Endothelial cell (in vitro differentiated cells): ENCODE measurements around the gene WIPF1. TPM values are rescaled to one million over a fixed set of nuclear protein-coding genes. Genes with fewer than 3 reads are reported as not detected.

Experiments used
- DNase-seq: peaks from one replicate; pipeline ENCODE4 v3.0.0; 2021; ENCODE audit warnings: low spot score
- H3K27ac Mint-ChIP-seq: one replicate; pipeline ENCODE4 v1.8.0; 2021; ENCODE audit warnings: mixed read lengths, inconsistent platforms; ENCODE audit not compliant: unreplicated experiment
- H3K27me3 Mint-ChIP-seq: one replicate; pipeline ENCODE4 v1.8.0; 2021; ENCODE audit warnings: mild to moderate bottlenecking, moderate library complexity, mixed read lengths, inconsistent platforms; ENCODE audit not compliant: unreplicated experiment
- H3K36me3 Mint-ChIP-seq: one replicate; pipeline ENCODE4 v1.8.0; 2021; ENCODE audit warnings: mild to moderate bottlenecking, low read depth, mixed read lengths, inconsistent platforms; ENCODE audit not compliant: unreplicated experiment
- H3K4me1 Mint-ChIP-seq: one replicate; pipeline ENCODE4 v1.8.0; 2021; ENCODE audit warnings: mild to moderate bottlenecking, mixed read lengths, inconsistent platforms; ENCODE audit not compliant: unreplicated experiment
- H3K4me3 Mint-ChIP-seq: one replicate; pipeline ENCODE4 v1.8.0; 2021; ENCODE audit warnings: mild to moderate bottlenecking, mixed read lengths, inconsistent platforms; ENCODE audit not compliant: unreplicated experiment
- H3K9me3 Mint-ChIP-seq: one replicate; pipeline ENCODE4 v1.8.0; 2021; ENCODE audit warnings: mixed read lengths, inconsistent platforms; ENCODE audit not compliant: unreplicated experiment
- CTCF ChIP-seq: fragments of 200-600 bp; sonication (generic); IDR thresholded peaks from one replicate; pipeline ENCODE4 v1.5.0; 2021; ENCODE audit warnings: antibody characterized with exemption; ENCODE audit not compliant: unreplicated experiment
- total RNA-seq: library from RNA; stranded (reverse); fragmentation: NEBNext Ultra II Directional; extraction: Animal tissue kit (Norgen Biotek cat#: 25700); gene quantifications from one replicate; pipeline ENCODE4 v1.2.1, GENCODE V29; 2021; ENCODE audit not compliant: unreplicated experiment

WIPF1 gene
- total RNA-seq, 1 donor from 2014 or later = 62.8 TPM

DNA sequence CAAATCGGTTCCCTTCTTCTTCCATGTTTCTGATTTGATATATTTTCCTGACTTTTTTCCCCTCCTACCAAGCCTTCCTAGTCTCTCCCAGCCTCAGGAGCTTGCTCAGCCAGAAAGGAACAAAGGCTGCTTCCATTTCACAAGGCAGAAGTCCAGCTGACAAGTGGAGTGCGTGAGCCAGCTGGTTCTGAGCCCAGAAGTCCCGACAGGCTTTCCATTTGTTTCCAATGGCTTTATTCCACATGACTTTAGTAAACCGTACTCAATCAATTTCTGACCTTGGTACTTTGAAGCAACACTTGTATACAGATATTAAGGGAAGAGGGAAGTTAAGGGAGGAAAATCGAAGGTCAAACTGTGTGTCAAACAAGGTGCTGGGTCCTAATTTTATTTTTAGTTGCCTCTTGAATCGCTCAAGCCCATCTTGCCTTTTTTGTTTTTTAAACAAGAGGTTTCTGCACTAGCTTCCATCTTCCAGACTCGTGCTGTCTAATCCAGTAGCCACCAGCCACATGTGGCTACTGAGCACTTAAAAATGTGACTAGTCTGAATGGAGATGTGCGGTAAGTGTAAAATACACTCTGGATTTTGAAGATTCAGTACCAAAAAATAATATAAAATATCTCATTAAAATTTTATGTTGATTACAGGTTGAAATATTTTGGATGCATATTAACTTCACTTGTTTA lies 36.2 kb downstream of the WIPF1 start:
- TF ChIP-seq CTCF = no peak

GRCh38 chr2:174560737-174561136 lies 36.9 kb downstream of the WIPF1 start:
- Mint-ChIP-seq H3K4me1 (no peaks in the 10 kb centered on the region), H3K36me3 (peaks cover 20% of the 10 kb centered on the region), H3K9me3 (no peaks in the 10 kb centered on the region), H3K27ac (no peak overlapping the region), H3K4me3 (no peak overlapping the region), H3K27me3 (no peaks in the 10 kb centered on the region)
- DNase-seq = no peak
- TF ChIP-seq CTCF = no peak

More for the DNA sequence above, 36.2 kb downstream of the WIPF1 start:
- DNase-seq = no peak
- Mint-ChIP-seq H3K36me3 (peaks cover 23% of the 10 kb centered on the region), H3K9me3 (no peaks in the 10 kb centered on the region), H3K27ac (no peak overlapping the region), H3K4me1 (no peaks in the 10 kb centered on the region), H3K4me3 (no peak overlapping the region), H3K27me3 (no peaks in the 10 kb centered on the region)

- no peaks in the 10 kb centered on the region for H3K4me1 Mint-ChIP-seq
- no peak overlapping the region for H3K4me3 Mint-ChIP-seq
- no peak for DNase-seq
- no peaks in the 10 kb centered on the region for H3K27me3 Mint-ChIP-seq
- no peaks in the 10 kb centered on the region for H3K36me3 Mint-ChIP-seq
- H3K9me3 Mint-ChIP-seq = no peaks in the 10 kb centered on the region
- TF ChIP-seq CTCF = no peak
- H3K27ac Mint-ChIP-seq = no peak overlapping the region
Measured at GRCh38 chr2:174555998-174556397, 41.6 kb downstream of the WIPF1 start.

- Mint-ChIP-seq H3K27me3 (no peaks in the 10 kb centered on the region), H3K4me3 (no peak overlapping the region), H3K4me1 (no peaks in the 10 kb centered on the region), H3K36me3 (no peaks in the 10 kb centered on the region), H3K9me3 (no peaks in the 10 kb centered on the region), H3K27ac (no peak overlapping the region)
- no peak for DNase-seq
- TF ChIP-seq CTCF = no peak
Measured at GRCh38 chr2:174554529-174555150, 43.0 kb downstream of the WIPF1 start.

- no peak for TF ChIP-seq CTCF
- no peaks in the 10 kb centered on the region for H3K36me3 Mint-ChIP-seq
- DNase-seq = no peak
- no peak overlapping the region for H3K4me3 Mint-ChIP-seq
- no peaks in the 10 kb centered on the region for H3K4me1 Mint-ChIP-seq
- H3K27ac Mint-ChIP-seq = no peak overlapping the region
- no peaks in the 10 kb centered on the region for H3K27me3 Mint-ChIP-seq
- no peaks in the 10 kb centered on the region for H3K9me3 Mint-ChIP-seq
Measured at GRCh38 chr2:174553811-174554493, 43.7 kb downstream of the WIPF1 start.
